Subcutaneous adipose tissue (tissue), 4 donors: Measurements from ENCODE around the gene LGALS8. TPM values are rescaled to one million over a fixed set of nuclear protein-coding genes. Genes with fewer than 3 reads are reported as not detected.

Experiments used
- total RNA-seq, 4 donors: library from RNA; depleted of rRNA; stranded (reverse); fragments of >200 nt; gene quantifications; one replicate each; pipeline ENCODE4 v1.1.0, GENCODE V29; 2016
- TF ChIP-seq, protein P1 (sequence below): fragments of 450-650 bp; IDR thresholded peaks from one replicate; pipeline ENCODE4 v1.5.1; 2016; ENCODE audit warnings: low read depth, mild to moderate bottlenecking, control low read depth, antibody characterized with exemption, moderate library complexity

Gene LGALS8
- 100 to 1,000 TPM in 3 of 4 donors, 10 to 100 TPM in 1; 98.5 to 123 (median 115) TPM for total RNA-seq

DNA sequence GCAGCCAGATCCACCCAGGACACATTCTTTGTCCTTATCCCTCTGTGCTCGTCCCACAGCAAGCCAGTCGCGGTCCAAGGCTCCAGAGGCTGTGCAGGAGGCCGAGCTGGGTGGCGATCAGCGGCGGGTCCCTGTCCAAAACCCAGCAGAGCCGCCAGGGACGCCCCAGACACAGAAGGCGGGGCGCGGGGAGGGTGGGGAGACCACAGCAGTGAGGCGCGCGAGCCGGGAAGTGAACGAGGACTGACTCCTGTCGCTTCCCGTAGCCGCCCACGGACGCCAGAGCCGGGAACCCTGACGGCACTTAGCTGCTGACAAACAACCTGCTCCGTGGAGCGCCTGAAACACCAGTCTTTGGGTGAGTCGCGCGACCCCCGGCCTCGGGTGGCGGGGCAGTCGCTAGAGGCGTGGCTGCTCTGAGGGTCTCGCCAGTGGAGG is at the start of gene LGALS8:
TSS of gene LGALS8 (plus strand) at position 279 of the 438 bp plus-strand sequence. CDS start 2,089 bp downstream, outside the sequence.
- TF ChIP-seq, protein P1, sequence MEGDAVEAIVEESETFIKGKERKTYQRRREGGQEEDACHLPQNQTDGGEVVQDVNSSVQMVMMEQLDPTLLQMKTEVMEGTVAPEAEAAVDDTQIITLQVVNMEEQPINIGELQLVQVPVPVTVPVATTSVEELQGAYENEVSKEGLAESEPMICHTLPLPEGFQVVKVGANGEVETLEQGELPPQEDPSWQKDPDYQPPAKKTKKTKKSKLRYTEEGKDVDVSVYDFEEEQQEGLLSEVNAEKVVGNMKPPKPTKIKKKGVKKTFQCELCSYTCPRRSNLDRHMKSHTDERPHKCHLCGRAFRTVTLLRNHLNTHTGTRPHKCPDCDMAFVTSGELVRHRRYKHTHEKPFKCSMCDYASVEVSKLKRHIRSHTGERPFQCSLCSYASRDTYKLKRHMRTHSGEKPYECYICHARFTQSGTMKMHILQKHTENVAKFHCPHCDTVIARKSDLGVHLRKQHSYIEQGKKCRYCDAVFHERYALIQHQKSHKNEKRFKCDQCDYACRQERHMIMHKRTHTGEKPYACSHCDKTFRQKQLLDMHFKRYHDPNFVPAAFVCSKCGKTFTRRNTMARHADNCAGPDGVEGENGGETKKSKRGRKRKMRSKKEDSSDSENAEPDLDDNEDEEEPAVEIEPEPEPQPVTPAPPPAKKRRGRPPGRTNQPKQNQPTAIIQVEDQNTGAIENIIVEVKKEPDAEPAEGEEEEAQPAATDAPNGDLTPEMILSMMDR: no peak

DNA sequence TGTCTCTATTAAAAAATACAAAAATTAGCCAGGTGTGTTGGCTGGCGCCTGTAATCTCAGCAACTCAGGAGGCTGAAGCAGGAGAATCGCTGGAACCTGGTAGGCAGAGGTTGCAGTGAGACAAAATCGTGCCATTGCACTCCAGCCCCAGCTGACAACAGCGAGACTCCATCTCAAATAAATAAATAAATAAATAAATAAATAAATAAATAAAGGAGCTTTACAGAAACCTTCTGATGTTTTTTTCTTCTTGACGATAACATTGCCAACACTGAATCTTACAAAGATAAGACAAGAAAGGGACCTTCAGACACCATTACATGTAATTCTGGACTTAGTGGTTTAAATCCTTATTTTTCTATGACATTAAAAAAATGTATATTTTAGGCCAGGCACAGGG is 47.8 kb upstream of the LGALS8 start:
- TF ChIP-seq, protein P1: no peak

- TF ChIP-seq, protein P1: no peak
Measured at GRCh38 chr1:236480758-236481436, 42.9 kb upstream of the LGALS8 start.

DNA sequence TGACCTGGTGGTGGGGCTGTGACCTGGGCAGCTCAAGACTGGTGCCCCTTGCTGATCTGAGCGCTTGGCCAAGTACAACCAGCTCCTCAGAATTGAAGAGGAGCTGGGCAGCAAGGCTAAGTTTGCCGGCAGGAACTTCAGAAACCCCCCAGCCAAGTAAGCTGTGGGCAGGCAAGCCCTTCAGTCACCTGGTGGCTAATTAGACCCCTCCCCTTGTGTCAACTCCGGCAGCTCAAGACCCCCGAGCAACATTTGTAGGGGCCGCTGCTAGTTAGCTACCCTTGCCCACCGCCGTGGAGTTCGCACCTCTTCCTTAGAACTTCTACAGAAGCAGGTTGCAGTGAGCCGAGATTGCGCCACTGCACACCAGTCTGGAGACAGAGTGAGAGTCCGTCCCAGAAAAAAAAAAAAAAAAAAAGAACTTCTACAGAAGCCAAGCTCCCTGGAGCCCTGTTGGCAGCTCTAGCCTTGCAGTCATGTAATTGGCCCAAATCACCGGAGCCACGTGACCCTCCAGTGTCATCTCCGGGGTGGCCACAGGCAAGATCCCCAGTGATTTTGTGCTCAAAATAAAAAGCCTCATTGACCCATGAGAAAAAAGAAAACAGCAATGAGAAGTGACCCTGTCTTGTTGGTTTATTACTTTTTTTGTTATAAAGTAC is 39.3 kb upstream of the LGALS8 start:
- TF ChIP-seq, protein P1: no peak

GRCh38 chr1:236486356-236487002 is 37.3 kb upstream of the LGALS8 start:
- TF ChIP-seq, protein P1: no peak

GRCh38 chr1:236489710-236490377 is 33.9 kb upstream of the LGALS8 start:
- TF ChIP-seq, protein P1: no peak
